ENCODE results near the gene MTFR1L.

DNA sequence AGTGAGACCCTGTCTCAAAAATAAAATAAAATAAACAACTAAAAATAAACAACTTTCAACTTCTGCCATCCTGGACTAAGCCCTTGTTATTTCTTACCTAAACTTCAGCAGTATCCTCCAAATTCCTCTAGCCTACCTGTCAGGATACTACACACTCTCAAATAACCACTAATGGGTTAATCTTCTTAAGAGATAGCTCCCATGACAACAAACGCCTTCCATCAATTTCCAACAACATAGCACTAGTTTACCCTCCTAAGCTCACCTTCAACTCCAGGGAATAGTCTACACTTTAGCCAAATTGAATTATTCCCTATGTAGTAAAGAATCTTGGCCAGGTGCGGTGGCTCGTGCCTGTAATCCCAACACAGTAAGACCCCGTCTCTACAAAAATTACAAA lies 28.2 kb downstream of the MTFR1L start:
- TF ChIP-seq, protein P1, sequence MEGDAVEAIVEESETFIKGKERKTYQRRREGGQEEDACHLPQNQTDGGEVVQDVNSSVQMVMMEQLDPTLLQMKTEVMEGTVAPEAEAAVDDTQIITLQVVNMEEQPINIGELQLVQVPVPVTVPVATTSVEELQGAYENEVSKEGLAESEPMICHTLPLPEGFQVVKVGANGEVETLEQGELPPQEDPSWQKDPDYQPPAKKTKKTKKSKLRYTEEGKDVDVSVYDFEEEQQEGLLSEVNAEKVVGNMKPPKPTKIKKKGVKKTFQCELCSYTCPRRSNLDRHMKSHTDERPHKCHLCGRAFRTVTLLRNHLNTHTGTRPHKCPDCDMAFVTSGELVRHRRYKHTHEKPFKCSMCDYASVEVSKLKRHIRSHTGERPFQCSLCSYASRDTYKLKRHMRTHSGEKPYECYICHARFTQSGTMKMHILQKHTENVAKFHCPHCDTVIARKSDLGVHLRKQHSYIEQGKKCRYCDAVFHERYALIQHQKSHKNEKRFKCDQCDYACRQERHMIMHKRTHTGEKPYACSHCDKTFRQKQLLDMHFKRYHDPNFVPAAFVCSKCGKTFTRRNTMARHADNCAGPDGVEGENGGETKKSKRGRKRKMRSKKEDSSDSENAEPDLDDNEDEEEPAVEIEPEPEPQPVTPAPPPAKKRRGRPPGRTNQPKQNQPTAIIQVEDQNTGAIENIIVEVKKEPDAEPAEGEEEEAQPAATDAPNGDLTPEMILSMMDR (IDR thresholded peaks at IDR 0.05): no peak
- TF ChIP-seq POLR2A (IDR thresholded peaks at IDR 0.05) (no peak), EP300 (IDR thresholded peaks at IDR 0.05) (no peak)

All from stomach (tissue), 4 donors.